CD8-positive, alpha-beta memory T cell (primary cell): ENCODE measurements around the gene SLC37A1. TPM values are rescaled to one million over a fixed set of nuclear protein-coding genes. Genes with fewer than 3 reads are reported as not detected.

ENCODE experiments used
- CTCF ChIA-PET: fragments of 350-600 bp; sonication (Branson Sonifier 250); formaldehyde crosslinking; loops from one replicate; lab custom pipeline; 2021; ENCODE audit warnings: antibody characterized with exemption; lab: Charles Lee
- POLR2A ChIA-PET: fragments of 350-600 bp; sonication (Branson Sonifier 250); formaldehyde crosslinking; loops from one replicate; lab custom pipeline; 2021; ENCODE audit warnings: antibody characterized with exemption; lab: Charles Lee
- DNase-seq, 5 donors: peaks; one replicate each; pipeline versions ENCODE4 v3.0.0 to v3.0.0-alpha.2; 2020 to 2022; ENCODE audit warnings: mixed read lengths in 1 of 5
- H3K27ac ChIP-seq: one replicate; pipeline ENCODE4 v1.7.0; 2013; ENCODE audit warnings: low read depth, mild to moderate bottlenecking, low read length, moderate library complexity
- H3K27me3 ChIP-seq: 2 replicates; pipeline ENCODE4 v1.7.0; 2013; ENCODE audit warnings: low read length, mild to moderate bottlenecking; ENCODE audit not compliant: insufficient read depth, poor library complexity, severe bottlenecking
- H3K36me3 ChIP-seq: 2 replicates; pipeline ENCODE4 v1.7.0; 2013; ENCODE audit warnings: mild to moderate bottlenecking, low read length, moderate library complexity; ENCODE audit not compliant: insufficient read depth
- H3K4me1 ChIP-seq: 2 replicates; pipeline ENCODE4 v1.7.0; 2013; ENCODE audit warnings: mild to moderate bottlenecking, low read length, moderate library complexity; ENCODE audit not compliant: insufficient read depth
- H3K4me3 ChIP-seq: 2 replicates; pipeline ENCODE4 v1.7.0; 2013; ENCODE audit warnings: mild to moderate bottlenecking, low read length
- H3K9me3 ChIP-seq: 2 replicates; pipeline ENCODE4 v1.7.0; 2013; ENCODE audit warnings: mild to moderate bottlenecking, low read length
- H3K27ac Mint-ChIP-seq, 8 donors: one replicate each; pipeline ENCODE4 v1.8.0; 2020 to 2021; ENCODE audit warnings: mixed read lengths in 8 of 8, mild to moderate bottlenecking in 6 of 8, inconsistent platforms in 3 of 8, moderate library complexity in 3 of 8
- H3K27me3 Mint-ChIP-seq, 2 donors: one replicate each; pipeline ENCODE4 v1.8.0; 2020 to 2021; ENCODE audit warnings: mixed read lengths in 2 of 2, mild to moderate bottlenecking in 1 of 2, moderate library complexity in 1 of 2
- H3K36me3 Mint-ChIP-seq, 3 donors: one replicate each; pipeline ENCODE4 v1.8.0; 2020 to 2021; ENCODE audit warnings: mixed read lengths in 3 of 3, inconsistent platforms in 1 of 3, mild to moderate bottlenecking in 1 of 3
- H3K4me1 Mint-ChIP-seq, 3 donors: one replicate each; pipeline ENCODE4 v1.8.0; 2020 to 2021; ENCODE audit warnings: mixed read lengths in 3 of 3, inconsistent platforms in 1 of 3, mild to moderate bottlenecking in 1 of 3
- H3K4me3 Mint-ChIP-seq, 7 donors: one replicate each; pipeline ENCODE4 v1.8.0; 2020 to 2021; ENCODE audit warnings: mixed read lengths in 7 of 7, mild to moderate bottlenecking in 6 of 7, moderate library complexity in 4 of 7, inconsistent platforms in 2 of 7
- H3K9me3 Mint-ChIP-seq, 5 donors: one replicate each; pipeline ENCODE4 v1.8.0; 2020 to 2022; ENCODE audit warnings: mixed read lengths in 5 of 5, mild to moderate bottlenecking in 3 of 5, moderate library complexity in 2 of 5, inconsistent platforms in 1 of 5
- polyA plus RNA-seq: library from polyadenylated mRNA; unstranded; fragments of 300-500 nt; fragmentation: Illumina TruSeq; gene quantifications from one replicate; pipeline ENCODE4 v1.2.3, GENCODE V29; 2021
- total RNA-seq, 2 experiments: library from RNA; stranded (reverse); gene quantifications; one replicate each; pipeline ENCODE4 v1.2.3, GENCODE V29; 2021

SLC37A1 gene
- total and polyA plus RNA-seq, 3 experiments from 2014 or later, result 6.5 to 16.9 (median 16.6) TPM

DNA sequence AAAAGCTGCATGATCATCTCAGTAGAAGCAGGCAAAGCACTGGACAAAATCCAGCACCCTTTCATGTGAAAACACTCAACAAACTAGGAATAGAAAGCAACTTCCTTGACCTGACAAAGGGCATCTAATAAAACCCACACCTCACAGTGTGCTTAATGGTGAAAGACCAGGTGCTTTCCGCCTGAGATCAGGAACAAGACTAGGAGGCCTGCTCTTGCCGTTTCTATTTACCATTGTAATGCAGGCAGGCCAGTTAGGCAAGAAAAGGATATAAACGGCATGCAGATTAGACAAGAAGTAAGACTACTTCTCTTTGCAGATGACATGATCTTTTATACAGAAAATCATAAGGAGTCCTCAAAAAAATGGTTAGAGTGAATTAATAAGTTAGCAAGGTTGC, 37.2 kb downstream of the SLC37A1 start:
- no peaks in the 10 kb centered on the region for H3K9me3 ChIP-seq
- Mint-ChIP-seq H3K9me3 (no peaks in the 10 kb centered on the region), H3K4me3 (no peak overlapping the region), H3K27ac (peak overlapping the region in 2 of 8 donors; percentile 7 to 17), H3K4me1 (no peaks in the 10 kb centered on the region), H3K36me3 (peaks cover 10 to 79% (median 23%) of the 10 kb centered on the region in 3 donors), H3K27me3 (no peaks in the 10 kb centered on the region)
- H3K4me1 ChIP-seq, result no peaks in the 10 kb centered on the region
- H3K4me3 ChIP-seq, result no peak overlapping the region
- CTCF ChIA-PET, result no interaction called here
- peaks cover 12% of the 10 kb centered on the region for H3K36me3 ChIP-seq
- no peak for DNase-seq
- H3K27ac ChIP-seq, result no peak overlapping the region
- no peaks in the 10 kb centered on the region for H3K27me3 ChIP-seq
- POLR2A ChIA-PET, result no interaction called here

GRCh38 chr21:42552407-42553336, 39.0 kb downstream of the SLC37A1 start:
- Histone ChIP-seq H3K9me3 (no peaks in the 10 kb centered on the region), H3K27me3 (no peaks in the 10 kb centered on the region), H3K36me3 (peaks cover 12% of the 10 kb centered on the region), H3K4me1 (no peaks in the 10 kb centered on the region), H3K4me3 (no peak overlapping the region), H3K27ac (no peak overlapping the region)
- POLR2A ChIA-PET, result no interaction called here
- no peaks in the 10 kb centered on the region for H3K27me3 Mint-ChIP-seq
- H3K4me1 Mint-ChIP-seq, result no peaks in the 10 kb centered on the region
- CTCF ChIA-PET, result no interaction called here
- DNase-seq, result no peak
- H3K36me3 Mint-ChIP-seq, result peaks cover 10 to 79% (median 18%) of the 10 kb centered on the region in 3 donors
- no peak overlapping the region for H3K4me3 Mint-ChIP-seq
- peak overlapping the region in 1 of 8 donors; percentile 76 for H3K27ac Mint-ChIP-seq
- H3K9me3 Mint-ChIP-seq, result no peaks in the 10 kb centered on the region

GRCh38 chr21:42553435-42553834, 39.8 kb downstream of the SLC37A1 start:
- POLR2A ChIA-PET, result no interaction called here

DNA sequence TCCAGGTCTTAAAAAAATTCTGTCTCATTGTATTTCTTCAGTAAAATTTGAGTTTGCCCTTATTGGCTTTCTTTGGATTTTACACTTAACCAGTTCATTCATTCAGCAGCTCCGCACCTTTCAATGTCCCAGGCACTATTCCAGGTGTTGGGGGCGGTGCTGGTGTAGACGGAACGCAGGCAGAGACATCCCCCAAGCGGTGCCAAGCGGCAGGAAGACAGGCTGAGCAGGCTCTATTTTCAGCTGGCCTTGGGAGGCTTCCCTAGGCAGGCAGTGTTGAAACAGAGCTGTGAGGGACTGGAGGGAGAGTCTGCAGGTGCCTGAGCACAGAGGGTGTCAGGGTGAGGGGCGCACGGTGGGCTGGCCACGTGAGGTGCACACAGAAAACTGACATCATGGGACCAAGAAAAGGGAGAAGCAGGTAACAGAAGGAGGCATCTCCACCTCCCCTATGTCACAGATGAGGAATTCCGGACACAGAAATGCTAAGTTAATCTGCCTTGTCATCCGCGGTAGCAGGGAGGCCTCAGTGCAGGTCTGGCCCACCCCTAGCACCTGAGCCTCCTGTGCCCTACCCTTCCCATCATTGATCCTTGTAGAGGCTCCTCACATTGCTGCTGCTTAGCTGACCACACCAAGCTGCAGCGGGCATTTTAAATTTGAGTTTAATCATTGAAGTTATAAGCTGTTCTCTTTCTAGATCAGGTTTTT, 40.8 kb downstream of the SLC37A1 start:
- Mint-ChIP-seq H3K27me3 (no peaks in the 10 kb centered on the region), H3K36me3 (peaks cover 4 to 76% (median 12%) of the 10 kb centered on the region in 3 donors), H3K4me1 (no peaks in the 10 kb centered on the region), H3K27ac (peak overlapping the region in 1 of 8 donors; percentile 32), H3K9me3 (no peaks in the 10 kb centered on the region), H3K4me3 (no peak overlapping the region)
- no peak overlapping the region for H3K27ac ChIP-seq
- CTCF ChIA-PET, result interaction anchor here (0.6 kb wide), 1 partner anchor 185 kb away, joined by 3 read pairs; no protein-coding TSS in a partner anchor
- H3K4me3 ChIP-seq, result no peak overlapping the region
- POLR2A ChIA-PET, result no interaction called here
- H3K4me1 ChIP-seq, result no peaks in the 10 kb centered on the region
- no peaks in the 10 kb centered on the region for H3K9me3 ChIP-seq
- H3K27me3 ChIP-seq, result no peaks in the 10 kb centered on the region
- H3K36me3 ChIP-seq, result peaks cover 9% of the 10 kb centered on the region
- DNase-seq, result no peak

More at GRCh38 chr21:42553435-42553834, 39.8 kb downstream of the SLC37A1 start:
- no peak overlapping the region for H3K4me3 ChIP-seq
- Mint-ChIP-seq H3K9me3 (no peaks in the 10 kb centered on the region), H3K4me1 (no peaks in the 10 kb centered on the region), H3K36me3 (peaks cover 6 to 77% (median 16%) of the 10 kb centered on the region in 3 donors), H3K27ac (peak overlapping the region in 1 of 8 donors; percentile 61), H3K27me3 (no peaks in the 10 kb centered on the region), H3K4me3 (no peak overlapping the region)
- H3K36me3 ChIP-seq, result peaks cover 12% of the 10 kb centered on the region
- H3K4me1 ChIP-seq, result no peaks in the 10 kb centered on the region
- no peaks in the 10 kb centered on the region for H3K27me3 ChIP-seq
- H3K27ac ChIP-seq, result no peak overlapping the region
- no peaks in the 10 kb centered on the region for H3K9me3 ChIP-seq
- CTCF ChIA-PET, result no interaction called here
- DNase-seq, result no peak

- H3K27me3 ChIP-seq, result no peaks in the 10 kb centered on the region
Measured at GRCh38 chr21:42555756-42556438, 42.2 kb downstream of the SLC37A1 start.

GRCh38 chr21:42556476-42556875, 42.8 kb downstream of the SLC37A1 start:
- ChIA-PET CTCF (no interaction called here), POLR2A (no interaction called here)
- Histone ChIP-seq H3K9me3 (no peaks in the 10 kb centered on the region), H3K4me1 (no peaks in the 10 kb centered on the region), H3K4me3 (no peak overlapping the region), H3K27ac (no peak overlapping the region), H3K36me3 (peaks cover 11% of the 10 kb centered on the region), H3K27me3 (no peaks in the 10 kb centered on the region)
- Mint-ChIP-seq H3K27me3 (no peaks in the 10 kb centered on the region), H3K9me3 (no peaks in the 10 kb centered on the region), H3K4me3 (no peak overlapping the region), H3K4me1 (no peaks in the 10 kb centered on the region), H3K36me3 (peaks cover 0 to 80% (median 13%) of the 10 kb centered on the region in 3 donors), H3K27ac (no peak overlapping the region)
- no peak for DNase-seq

More at GRCh38 chr21:42555756-42556438, 42.2 kb downstream of the SLC37A1 start:
- Mint-ChIP-seq H3K9me3 (no peaks in the 10 kb centered on the region), H3K4me3 (no peak overlapping the region), H3K27me3 (no peaks in the 10 kb centered on the region), H3K27ac (peak overlapping the region in 2 of 8 donors; percentile 22 to 36), H3K36me3 (peaks cover 4 to 78% (median 11%) of the 10 kb centered on the region in 3 donors), H3K4me1 (no peaks in the 10 kb centered on the region)
- no peak for DNase-seq
- H3K36me3 ChIP-seq, result peaks cover 8% of the 10 kb centered on the region
- ChIA-PET POLR2A (no interaction called here), CTCF (no interaction called here)
- H3K4me3 ChIP-seq, result no peak overlapping the region
- H3K4me1 ChIP-seq, result no peaks in the 10 kb centered on the region
- no peak overlapping the region for H3K27ac ChIP-seq
- H3K9me3 ChIP-seq, result no peaks in the 10 kb centered on the region

GRCh38 chr21:42556960-42557359, 43.3 kb downstream of the SLC37A1 start:
- Histone ChIP-seq H3K27ac (no peak overlapping the region), H3K9me3 (no peaks in the 10 kb centered on the region), H3K4me3 (no peak overlapping the region), H3K27me3 (no peaks in the 10 kb centered on the region), H3K36me3 (peaks cover 12% of the 10 kb centered on the region), H3K4me1 (no peaks in the 10 kb centered on the region)
- DNase-seq, result peak in 1 of 5 donors; percentile 19
- H3K4me3 Mint-ChIP-seq, result no peak overlapping the region
- H3K27ac Mint-ChIP-seq, result no peak overlapping the region
- peaks cover 0 to 82% (median 17%) of the 10 kb centered on the region in 3 donors for H3K36me3 Mint-ChIP-seq
- no peaks in the 10 kb centered on the region for H3K27me3 Mint-ChIP-seq
- no peaks in the 10 kb centered on the region for H3K9me3 Mint-ChIP-seq
- H3K4me1 Mint-ChIP-seq, result no peaks in the 10 kb centered on the region
- ChIA-PET POLR2A (no interaction called here), CTCF (no interaction called here)
